MM.1S (cell line): ENCODE results near the gene RADIL.

Source experiments
- CTCF ChIP-seq: fragments of 300-600 bp; sonication (generic); IDR thresholded peaks from 2 replicates; pipeline ENCODE4 v1.5.1; 2016; ENCODE audit warnings: antibody characterized with exemption, low read length, mixed read lengths
- EZH2 ChIP-seq: fragments of 300-600 bp; sonication (generic); optimal IDR thresholded peaks from 2 replicates; pipeline ENCODE3; 2017; ENCODE audit warnings: low read depth, mild to moderate bottlenecking, antibody characterized with exemption, low read length, mixed read lengths

- TF ChIP-seq CTCF (no peak), EZH2 (no peak)
Measured at GRCh38 chr7:4886671-4887070, 3.2 kb upstream of the RADIL start.
